ENCODE results near the gene BCAR1. TPM values are rescaled to one million over a fixed set of nuclear protein-coding genes. Genes with fewer than 3 reads are reported as not detected.
"Not testable (repeated sequence)": the region's sequence is repeated elsewhere in the genome, so short reads cannot be mapped to it uniquely, and the experiment has no call there.

Gene BCAR1
- total RNA-seq, 1 donor from 2014 or later, result 39.5 TPM

GRCh38 chr16:75206749-75207451 lies 44.5 kb downstream of the BCAR1 start, which contains the start of gene CTRB2:
CTRB2 (minus strand) TSS chr16:75207161; CDS start chr16:75207141, 20 bp downstream.
- Histone ChIP-seq H3K4me1 (no peaks in the 10 kb centered on the region), H3K27ac (no peak within 1 kb of the TSS), H3K4me3 (no peak within 1 kb of the TSS), H3K9me3 (no peaks in the 10 kb centered on the region), H3K36me3 (no peaks in the 10 kb centered on the region), H3K27me3 (no peaks in the 10 kb centered on the region)
- TF ChIP-seq, protein P1, sequence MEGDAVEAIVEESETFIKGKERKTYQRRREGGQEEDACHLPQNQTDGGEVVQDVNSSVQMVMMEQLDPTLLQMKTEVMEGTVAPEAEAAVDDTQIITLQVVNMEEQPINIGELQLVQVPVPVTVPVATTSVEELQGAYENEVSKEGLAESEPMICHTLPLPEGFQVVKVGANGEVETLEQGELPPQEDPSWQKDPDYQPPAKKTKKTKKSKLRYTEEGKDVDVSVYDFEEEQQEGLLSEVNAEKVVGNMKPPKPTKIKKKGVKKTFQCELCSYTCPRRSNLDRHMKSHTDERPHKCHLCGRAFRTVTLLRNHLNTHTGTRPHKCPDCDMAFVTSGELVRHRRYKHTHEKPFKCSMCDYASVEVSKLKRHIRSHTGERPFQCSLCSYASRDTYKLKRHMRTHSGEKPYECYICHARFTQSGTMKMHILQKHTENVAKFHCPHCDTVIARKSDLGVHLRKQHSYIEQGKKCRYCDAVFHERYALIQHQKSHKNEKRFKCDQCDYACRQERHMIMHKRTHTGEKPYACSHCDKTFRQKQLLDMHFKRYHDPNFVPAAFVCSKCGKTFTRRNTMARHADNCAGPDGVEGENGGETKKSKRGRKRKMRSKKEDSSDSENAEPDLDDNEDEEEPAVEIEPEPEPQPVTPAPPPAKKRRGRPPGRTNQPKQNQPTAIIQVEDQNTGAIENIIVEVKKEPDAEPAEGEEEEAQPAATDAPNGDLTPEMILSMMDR (IDR thresholded peaks at IDR 0.05), result no peak
- TF ChIP-seq POLR2AphosphoS5 (IDR thresholded peaks at IDR 0.05; ENCODE audit: insufficient read depth in 1 of 2, low read depth in 1 of 2) (no peak), POLR2A (IDR thresholded peaks at IDR 0.05) (no peak)
- intact Hi-C loops (cut with DNase I), result no loop called here
- DNase-seq (ENCODE audit: extremely low spot score in 2 of 2), result no peak

DNA sequence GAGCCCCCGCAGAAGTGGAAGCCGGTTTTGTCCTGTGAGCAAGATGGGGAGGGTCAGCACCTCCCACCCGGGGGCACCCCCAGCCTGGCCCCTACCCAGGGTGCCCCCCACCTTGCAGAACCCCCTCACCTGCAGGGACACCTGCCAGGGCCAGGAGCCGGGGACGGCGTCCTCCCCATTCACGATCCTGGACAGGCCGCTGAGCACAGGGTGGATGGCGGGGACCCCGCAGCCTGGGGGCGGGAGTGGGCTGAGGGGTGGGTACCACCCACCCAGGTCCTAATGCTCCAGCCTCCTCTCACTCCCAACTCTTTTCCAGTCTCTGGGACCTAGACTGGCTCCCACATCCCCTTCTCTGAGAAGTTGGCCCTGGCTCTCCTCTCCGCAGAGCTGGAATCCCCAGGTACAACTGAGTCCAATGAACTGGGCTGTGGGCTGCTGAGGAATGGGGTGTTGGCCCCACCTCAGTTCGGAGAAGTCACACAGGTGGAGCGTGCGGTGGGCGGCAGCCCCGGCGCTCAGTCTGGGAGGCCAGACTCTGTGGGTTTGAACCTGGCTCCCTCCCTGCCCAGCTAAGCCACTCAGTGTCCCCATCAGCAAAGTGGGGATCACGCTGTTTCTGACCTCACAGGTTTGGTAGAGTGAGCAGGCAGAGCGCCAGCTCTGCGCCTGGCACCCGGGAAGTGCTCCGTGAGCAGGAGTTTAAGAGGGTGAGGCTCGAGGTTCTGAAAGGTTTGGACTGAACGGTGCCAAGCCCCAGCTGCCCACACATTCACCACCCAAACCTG lies 45.3 kb downstream of the BCAR1 start:
- H3K9me3 ChIP-seq; intact Hi-C loops (cut with DNase I); H3K27me3 ChIP-seq; H3K36me3 ChIP-seq; H3K27ac ChIP-seq; H3K4me1 ChIP-seq; H3K4me3 ChIP-seq; DNase-seq (ENCODE audit: extremely low spot score in 2 of 2): not testable (repeated sequence)

DNA sequence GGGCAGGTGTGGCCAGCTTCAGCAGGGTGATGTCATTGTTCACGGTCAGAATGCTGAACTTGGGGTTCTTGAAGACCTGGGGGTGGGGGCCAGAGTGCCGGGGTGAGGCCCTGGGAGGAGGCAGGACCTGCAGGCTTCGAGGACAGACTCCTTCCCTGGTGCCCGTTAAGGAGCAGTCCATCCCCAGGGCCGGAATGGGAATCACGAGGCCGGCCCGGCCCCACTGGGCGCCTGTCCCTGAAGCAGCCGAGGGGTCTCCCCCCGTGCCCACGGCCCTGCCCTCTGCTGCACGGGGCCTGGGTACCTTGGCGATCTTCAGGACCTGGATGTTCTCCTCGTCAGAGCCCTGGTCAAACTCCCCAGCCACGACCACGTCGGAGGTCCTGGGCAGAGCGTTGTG lies 46.0 kb downstream of the BCAR1 start:
- H3K27ac ChIP-seq; H3K27me3 ChIP-seq; H3K4me1 ChIP-seq; DNase-seq (ENCODE audit: extremely low spot score in 2 of 2); intact Hi-C loops (cut with DNase I); H3K9me3 ChIP-seq; H3K4me3 ChIP-seq; H3K36me3 ChIP-seq: not testable (repeated sequence)

DNA sequence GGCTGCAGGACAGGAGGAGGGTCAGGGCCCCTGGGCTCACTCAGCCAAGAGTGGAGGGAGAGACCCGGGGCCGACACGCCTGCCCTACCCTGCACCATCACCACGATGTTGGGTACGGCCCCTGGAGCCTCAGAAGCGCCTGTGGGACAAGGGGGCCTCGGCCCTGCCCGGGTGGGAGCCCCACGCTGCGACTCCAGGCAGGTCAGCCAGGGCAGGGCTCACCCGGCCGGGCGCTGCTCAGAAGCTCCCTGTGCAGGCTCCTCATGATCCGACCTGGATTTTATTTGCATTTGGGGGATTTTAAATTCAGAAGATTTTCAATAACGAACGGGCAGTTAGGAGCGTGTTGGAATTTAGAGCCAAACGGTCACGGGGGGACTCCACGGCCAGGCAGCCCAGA lies 46.5 kb downstream of the BCAR1 start:
- H3K27ac ChIP-seq; intact Hi-C loops (cut with DNase I); H3K27me3 ChIP-seq; H3K9me3 ChIP-seq; H3K4me3 ChIP-seq; DNase-seq (ENCODE audit: extremely low spot score in 2 of 2); H3K36me3 ChIP-seq; H3K4me1 ChIP-seq: not testable (repeated sequence)

- Histone ChIP-seq H3K9me3 (no peaks in the 10 kb centered on the region), H3K36me3 (no peaks in the 10 kb centered on the region), H3K4me3 (no peak overlapping the region), H3K27me3 (no peaks in the 10 kb centered on the region), H3K4me1 (peaks cover 3% of the 10 kb centered on the region), H3K27ac (no peak overlapping the region)
- TF ChIP-seq POLR2AphosphoS5 (IDR thresholded peaks at IDR 0.05; ENCODE audit: insufficient read depth in 1 of 2, low read depth in 1 of 2) (no peak), POLR2A (IDR thresholded peaks at IDR 0.05) (no peak)
- TF ChIP-seq, protein P1 (IDR thresholded peaks at IDR 0.05), result no peak
- DNase-seq (ENCODE audit: extremely low spot score in 2 of 2), result no peak
- intact Hi-C loops (cut with DNase I), result no loop called here
These were observed 47.0 kb downstream of the BCAR1 start for GRCh38 chr16:75204410-75204758.

GRCh38 chr16:75203667-75204409 lies 47.6 kb downstream of the BCAR1 start:
- peaks cover 3% of the 10 kb centered on the region for H3K4me1 ChIP-seq
- no peaks in the 10 kb centered on the region for H3K9me3 ChIP-seq
- H3K27ac ChIP-seq, result no peak overlapping the region
- no peak for DNase-seq (ENCODE audit: extremely low spot score in 2 of 2)
- no peak overlapping the region for H3K4me3 ChIP-seq
- no peaks in the 10 kb centered on the region for H3K27me3 ChIP-seq
- H3K36me3 ChIP-seq, result no peaks in the 10 kb centered on the region
- intact Hi-C loops (cut with DNase I), result no loop called here
- TF ChIP-seq, protein P1 (IDR thresholded peaks at IDR 0.05), result no peak
